Heart left ventricle (tissue), 16 donors: ENCODE measurements around the gene PRDX5. TPM values are rescaled to one million over a fixed set of nuclear protein-coding genes. Genes with fewer than 3 reads are reported as not detected.

Experiments
- ATAC-seq, 4 donors: fragments of 200-7000 bp; cut with Tn5 transposase; one replicate each; pipeline ENCODE4 v1.9.1; 2020 to 2022; ENCODE audit warnings: moderate library complexity in 4 of 4, mild to moderate bottlenecking in 3 of 4, moderate number of reproducible peaks in 1 of 4
- DNase-seq, 5 donors: peaks; one replicate each; pipeline ENCODE4 v3.0.0-alpha.2; 2020
- H3K27ac ChIP-seq, 12 donors: fragments of 200-600 bp; sonication (generic) in 4 of 12; one replicate each; pipeline versions ENCODE4 v1.5.0 to v1.8.0; 2016 to 2022; ENCODE audit warnings: mild to moderate bottlenecking in 2 of 12
- H3K27me3 ChIP-seq, 9 donors: fragments of 200-600 bp; sonication (generic) in 2 of 9; one replicate each; pipeline versions ENCODE4 v1.5.1 to v1.8.0; 2016 to 2022; ENCODE audit warnings: mild to moderate bottlenecking in 3 of 9
- H3K36me3 ChIP-seq, 9 donors: fragments of 200-600 bp; sonication (generic) in 2 of 9; one replicate each; pipeline versions ENCODE4 v1.5.0 to v1.8.0; 2018 to 2022; ENCODE audit warnings: mild to moderate bottlenecking in 2 of 9
- H3K4me1 ChIP-seq, 12 donors: fragments of 200-600 bp; sonication (generic) in 4 of 12; one replicate each; pipeline versions ENCODE4 v1.5.0 to v1.8.0; 2016 to 2022; ENCODE audit warnings: mild to moderate bottlenecking in 3 of 12
- H3K4me3 ChIP-seq, 12 donors: fragments of 200-600 bp; sonication (generic) in 4 of 12; one replicate each; pipeline versions ENCODE4 v1.5.0 to v1.8.0; 2017 to 2022; ENCODE audit warnings: mild to moderate bottlenecking in 9 of 12, moderate library complexity in 4 of 12
- H3K9me3 ChIP-seq, 12 donors: fragments of 200-600 bp; sonication (generic) in 4 of 12; one replicate each; pipeline versions ENCODE4 v1.5.0 to v1.8.0; 2016 to 2022; ENCODE audit warnings: mild to moderate bottlenecking in 1 of 12
- CTCF ChIP-seq, 12 donors: fragments of 200-600 bp; sonication (generic) in 4 of 12; IDR thresholded peaks; one replicate each; pipeline versions ENCODE4 v1.5.0 to v1.8.0; 2018 to 2022; ENCODE audit warnings: antibody characterized with exemption in 12 of 12, mild to moderate bottlenecking in 5 of 12
- POLR2A ChIP-seq, 2 donors: fragments of 450-650 bp; IDR thresholded peaks; one replicate each; pipeline ENCODE4 v1.6.1; 2017; ENCODE audit warnings: antibody characterized with exemption in 2 of 2, mild to moderate bottlenecking in 2 of 2, moderate library complexity in 2 of 2
- WGBS, 4 donors: extraction: QIAGEN DNeasy Blood & Tissue Kit in 2 of 4; methylation state at CpG; one replicate each; pipeline versions ENCODE4 v1.1.5 to v1.1.7; 2013 to 2018; 5-methylcytosine and 5-hydroxymethylcytosine counted together
- intact Hi-C, 10 donors: fragments of 100-400 bp; cut with DNase I; formaldehyde crosslinking; loops; one replicate each; pipeline versions ENCODE4 v1.11.1 to v1.14.2; 2022
- polyA plus RNA-seq, 2 donors: library from polyadenylated mRNA; stranded (reverse); fragments of 200-250 nt; gene quantifications; one replicate each; pipeline ENCODE4 v1.2.3, GENCODE V29; 2013
- total RNA-seq, 9 donors: library from RNA; depleted of rRNA in 2 of 9; stranded (reverse); fragments of >200 nt in 2 of 9; fragmentation: NEBNext Ultra II Directional in 3 of 9; extraction: Animal tissue kit (Norgen Biotek cat#: 25700) in 3 of 9; gene quantifications; one replicate each; pipeline versions ENCODE4 v1.1.0 to v1.2.4, GENCODE V29; 2016 to 2023
- donor health status: ischemic (EF 13 %, LVEDD 7.1; RV severe dilation, severe dysfunction).
- donor health status: healthy with polysubstance abuse.
- donor health status: DM: no; HTN: yes; CAD: no.
- donor health status: DM: no; HTN: no; CAD: no.
- donor health status: ischemic (EF 25% LVEDD 6.9; RV normal size, moderate dysfunction).
- donor health status: ischemic (EF 25% LVEDD 5.7; RV mildly dilated, moderate dysfunction).
- donor health status: healthy.
- donor health status: DM: yes; HTN: yes; CAD: no.
- donor health status: ischemic (EF 35%, LVEDD 5.7; RV mildly dilated, moderate dysfunction).
- donor health status: nonischemic (EF 11% LVEDD 7.7; RV severe dilation, severe dysfunction).
- donor health status: DM: yes; HTN: yes; CAD: no.
- donor health status: PGD.
- donor health status: ischemic (EF 29% LVEDD 5.4; RV normal size, mild dysfunction).
- donor health status: nonischemic (EF 23%, LVEDD 6.1; RV moderate dilation, normal function).

Gene PRDX5
- total and polyA plus RNA-seq, 11 donors, result 220 to 882 (median 294) TPM

- no peaks in the 10 kb centered on the region for H3K36me3 ChIP-seq
- H3K4me3 ChIP-seq, result no peak overlapping the region
- no peaks in the 10 kb centered on the region for H3K9me3 ChIP-seq
- no peak overlapping the region for H3K27ac ChIP-seq
- H3K27me3 ChIP-seq, result peaks cover 0 to under 1% (median 0%) of the 10 kb centered on the region in 9 donors
- intact Hi-C loops, result no loop called here
- peaks cover 0 to 44% (median 6%) of the 10 kb centered on the region in 12 donors for H3K4me1 ChIP-seq
- no peak for TF ChIP-seq POLR2A (IDR thresholded peaks at IDR 0.05)
- no peak for TF ChIP-seq CTCF (IDR thresholded peaks at IDR 0.05)
- ATAC-seq, result peak in 3 of 4 donors; percentile 63 to 91 (median 89)
- DNase-seq, result peak in 2 of 5 donors; percentile 48 to 81
- 58 to 60% (median 59%) methylated on average over 13 of the region's 13 CpGs for WGBS, 4 donors
Measured at GRCh38 chr11:64334764-64335735, 17.1 kb downstream of the PRDX5 start.

DNA sequence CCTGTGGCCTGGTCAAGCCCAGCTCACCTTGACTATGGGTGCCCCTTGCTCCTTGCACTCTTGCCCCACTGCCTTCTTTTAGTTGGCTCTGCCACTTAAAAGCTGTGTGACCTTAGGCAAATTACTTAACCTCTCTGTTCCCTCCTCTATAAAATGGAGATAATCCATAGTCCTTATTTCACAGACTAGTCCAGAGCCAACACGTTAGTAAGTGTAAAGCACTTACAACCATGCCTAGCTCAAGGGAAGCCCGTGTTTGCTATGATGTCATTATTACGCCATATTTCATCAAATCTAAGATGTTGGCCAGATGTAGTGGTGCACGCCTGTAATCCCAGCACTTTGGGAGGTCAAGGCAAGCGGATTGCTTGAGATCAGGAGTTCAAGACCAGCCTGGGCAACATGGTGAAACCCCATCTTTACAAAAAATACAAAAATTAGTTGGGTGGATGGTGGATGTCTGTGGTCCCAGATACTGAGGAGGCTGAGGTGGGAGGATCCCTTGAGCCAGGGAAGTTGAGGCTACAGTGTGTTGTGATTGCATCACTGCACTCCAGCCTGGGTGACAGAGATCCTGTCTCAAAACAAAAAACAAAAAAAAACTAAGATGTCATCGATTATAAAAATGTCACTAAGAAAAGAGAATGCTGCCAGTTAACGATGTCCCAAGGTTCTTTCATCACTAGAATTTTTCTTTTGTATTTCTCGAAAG is 19.8 kb downstream of the PRDX5 start:
- Histone ChIP-seq H3K4me3 (no peak overlapping the region), H3K27ac (no peak overlapping the region), H3K27me3 (peaks cover 0 to 15% (median 0%) of the 10 kb centered on the region in 9 donors), H3K9me3 (no peaks in the 10 kb centered on the region), H3K36me3 (no peaks in the 10 kb centered on the region), H3K4me1 (peaks cover 0 to 48% (median 6%) of the 10 kb centered on the region in 12 donors)
- ATAC-seq (no peak), DNase-seq (no peak)
- WGBS, 4 donors, result 66 to 80% (median 74%) methylated on average over 8 of the region's 8 CpGs
- TF ChIP-seq POLR2A (IDR thresholded peaks at IDR 0.05) (no peak), CTCF (IDR thresholded peaks at IDR 0.05) (no peak)
- intact Hi-C loops, result no loop called here

DNA sequence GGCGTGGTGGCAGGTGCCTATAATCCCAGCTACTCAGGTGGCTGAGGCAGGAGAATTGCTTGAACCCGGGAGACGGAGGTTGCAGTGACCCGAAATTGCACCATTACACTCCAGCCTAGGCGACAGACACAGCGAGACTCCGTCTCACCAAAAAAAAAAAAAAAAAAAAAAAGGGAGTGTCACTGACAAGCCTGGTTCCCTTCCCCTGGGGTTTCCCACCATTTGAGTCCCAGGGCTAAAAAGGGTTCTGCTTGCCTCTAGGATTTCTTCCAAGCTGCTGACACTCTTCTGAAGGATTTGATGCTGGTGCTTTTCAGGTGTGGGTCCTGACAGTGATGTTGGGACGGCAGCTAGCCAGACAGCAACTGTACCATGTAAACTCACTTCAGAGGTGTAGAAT is 20.8 kb downstream of the PRDX5 start:
- H3K27ac ChIP-seq, result peak overlapping the region in 1 of 12 donors; percentile 72
- peaks cover 0 to 1% (median 0%) of the 10 kb centered on the region in 9 donors for H3K36me3 ChIP-seq
- H3K27me3 ChIP-seq, result peaks cover 0 to 15% (median 0%) of the 10 kb centered on the region in 9 donors
- whole genome bisulfite sequencing, 4 donors, result 80 to 91% (median 86%) methylated on average over 8 of the region's 8 CpGs
- ATAC-seq (no peak), DNase-seq (no peak)
- H3K4me1 ChIP-seq, result peaks cover 0 to 48% (median 8%) of the 10 kb centered on the region in 12 donors
- intact Hi-C loops, result no loop called here
- TF ChIP-seq POLR2A (IDR thresholded peaks at IDR 0.05) (no peak), CTCF (IDR thresholded peaks at IDR 0.05) (no peak)
- H3K9me3 ChIP-seq, result no peaks in the 10 kb centered on the region
- H3K4me3 ChIP-seq, result no peak overlapping the region

DNA sequence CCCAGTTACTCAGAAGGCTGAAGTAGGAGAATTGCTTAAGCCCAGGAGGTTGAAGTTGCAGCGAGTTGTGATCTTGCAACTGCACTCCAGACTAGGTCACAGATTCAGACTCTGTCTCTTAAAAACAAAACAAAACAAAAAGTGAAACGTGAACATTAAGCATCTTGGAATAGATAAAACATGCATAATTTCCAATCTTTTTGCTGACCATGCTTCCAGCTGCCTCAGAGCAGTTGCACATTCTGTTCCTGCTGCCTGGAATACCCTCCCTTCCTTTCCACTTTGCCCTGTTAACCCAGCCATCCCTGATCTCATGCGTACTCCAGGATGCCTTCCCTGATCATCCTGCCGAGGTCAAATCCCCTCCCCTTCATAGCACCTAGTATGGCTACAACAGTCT is 21.4 kb downstream of the PRDX5 start:
- no peak for DNase-seq
- intact Hi-C loops, result no loop called here
- no peak for ATAC-seq
- Histone ChIP-seq H3K4me1 (peaks cover 0 to 48% (median 8%) of the 10 kb centered on the region in 12 donors), H3K9me3 (no peaks in the 10 kb centered on the region), H3K36me3 (peaks cover 0 to 7% (median 0%) of the 10 kb centered on the region in 9 donors), H3K27ac (peak overlapping the region in 1 of 12 donors; percentile 72), H3K4me3 (peak overlapping the region in 1 of 12 donors; percentile 54), H3K27me3 (peaks cover 0 to 15% (median 0%) of the 10 kb centered on the region in 9 donors)
- TF ChIP-seq CTCF (IDR thresholded peaks at IDR 0.05) (no peak), POLR2A (IDR thresholded peaks at IDR 0.05) (no peak)
- 67 to 79% (median 68%) methylated on average over 4 of the region's 4 CpGs for WGBS, 4 donors
